PC-3 (cell line): ENCODE results near the gene RIN1.

ENCODE experiments used
- CTCF ChIP-seq: fragments of 300-600 bp; sonication (generic); conservative IDR thresholded peaks from 2 replicates; pipeline ENCODE4 v1.5.1; 2017; ENCODE audit warnings: antibody characterized with exemption, low read depth, mild to moderate bottlenecking, low read length
- EZH2phosphoT487 ChIP-seq: fragments of 300-600 bp; sonication (generic); IDR thresholded peaks from 2 replicates; pipeline ENCODE4 v1.6.1; 2018; ENCODE audit warnings: mild to moderate bottlenecking, antibody characterized with exemption, low read length, borderline replicate concordance

- TF ChIP-seq CTCF (peak; percentile 36; the same call in 1 of the 2 replicates), EZH2phosphoT487 (no peak)
Observed at GRCh38 chr11:66283461-66284105, 52.7 kb downstream of the RIN1 start.
